Fibroblast of mammary gland (primary cell): ENCODE data around the gene PCGF3.
"Not testable (repeated sequence)": the region's sequence is repeated elsewhere in the genome, so short reads cannot be mapped to it uniquely, and the experiment has no call there.

Experiments
- DNase-seq: peaks from one replicate; pipeline ENCODE4 v3.0.0-alpha.2; 2010; ENCODE audit warnings: low read depth
- H3K4me3 ChIP-seq: 2 replicates; pipeline ENCODE4 v1.5.1; 2011; ENCODE audit warnings: low read depth, mild to moderate bottlenecking, low read length, moderate library complexity; ENCODE audit not compliant: control insufficient read depth
- CTCF ChIP-seq: conservative IDR thresholded peaks from 2 replicates; pipeline ENCODE4 v1.5.1; 2011; ENCODE audit warnings: low read depth, low read length, inconsistent platforms; ENCODE audit not compliant: control insufficient read depth, insufficient read depth

Gene PCGF3

GRCh38 chr4:730511-730910 is 24.9 kb downstream of the PCGF3 start:
- no peak for TF ChIP-seq CTCF
- no peak for DNase-seq
- H3K4me3 ChIP-seq = no peak overlapping the region

GRCh38 chr4:730946-731904 is 25.6 kb downstream of the PCGF3 start:
- not testable (repeated sequence) for DNase-seq, H3K4me3 ChIP-seq

DNA sequence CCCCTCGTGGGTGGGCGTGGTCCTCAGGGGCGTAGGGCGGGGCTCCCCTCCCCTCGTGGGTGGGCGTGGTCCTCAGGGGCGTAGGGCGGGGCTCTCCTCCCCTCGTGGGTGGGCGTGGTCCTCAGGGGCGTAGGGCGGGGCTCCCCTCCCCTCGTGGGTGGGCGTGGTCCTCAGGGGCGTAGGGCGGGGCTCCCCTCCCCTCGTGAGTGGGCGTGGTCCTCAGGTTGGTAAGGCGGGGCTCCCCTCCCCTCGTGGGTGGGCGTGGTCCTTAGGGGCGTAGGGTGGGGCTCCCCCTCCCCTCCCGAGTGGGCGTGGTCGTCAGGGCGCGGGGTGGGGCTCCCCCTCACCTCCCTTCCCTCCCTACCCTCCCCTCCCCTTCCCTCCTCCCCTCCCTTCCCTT is 26.3 kb downstream of the PCGF3 start:
- not testable (repeated sequence) for DNase-seq, H3K4me3 ChIP-seq

- TF ChIP-seq CTCF = no peak
- no peak for DNase-seq
- H3K4me3 ChIP-seq = no peak overlapping the region
These were observed 26.9 kb downstream of the PCGF3 start for GRCh38 chr4:732486-732885.

- no peak overlapping the region for H3K4me3 ChIP-seq
- DNase-seq = no peak
- TF ChIP-seq CTCF = no peak
These were observed 27.4 kb downstream of the PCGF3 start for GRCh38 chr4:732911-733630.

DNA sequence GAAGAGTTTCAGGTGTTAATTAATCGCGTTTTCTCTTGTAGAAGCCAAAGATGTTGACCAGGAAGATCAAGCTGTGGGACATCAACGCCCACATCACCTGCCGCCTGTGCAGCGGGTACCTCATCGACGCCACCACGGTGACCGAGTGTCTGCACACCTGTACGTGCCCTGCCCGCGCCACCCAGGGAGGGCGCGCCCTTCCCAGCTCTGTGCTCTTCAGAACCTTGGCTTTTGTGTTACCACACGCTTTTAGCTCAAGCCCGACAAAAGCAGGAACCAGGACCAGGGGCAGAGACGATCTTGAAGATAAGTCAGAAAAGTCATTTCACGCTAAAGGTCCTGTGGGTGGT is 28.0 kb downstream of the PCGF3 start:
- TF ChIP-seq CTCF = no peak
- no peak for DNase-seq
- no peak overlapping the region for H3K4me3 ChIP-seq

GRCh38 chr4:734075-734474 is 28.4 kb downstream of the PCGF3 start:
- no peak for DNase-seq
- TF ChIP-seq CTCF = no peak
- no peak overlapping the region for H3K4me3 ChIP-seq
